ENCODE measurements around the gene ZBED1. TPM values are rescaled to one million over a fixed set of nuclear protein-coding genes. Genes with fewer than 3 reads are reported as not detected.
"Not testable (repeated sequence)": the region's sequence is repeated elsewhere in the genome, so short reads cannot be mapped to it uniquely, and the experiment has no call there.

Gene ZBED1
- total RNA-seq, 1 experiment from 2014 or later: 56.4 TPM

- in situ Hi-C loops (cut with HindIII; ENCODE audit: low pct_unique_long_range_greater_than_20kb, low sequenced_read_pairs): no loop called here
Observed at GRCh38 chrX:2464677-2465166, 36.1 kb downstream of the ZBED1 start.

GRCh38 chrX:2463973-2464676 lies 36.7 kb downstream of the ZBED1 start:
- no peak for DNase-seq (ENCODE audit: low read depth)
- in situ Hi-C loops (cut with HindIII; ENCODE audit: low pct_unique_long_range_greater_than_20kb, low sequenced_read_pairs): no loop called here

More at GRCh38 chrX:2464677-2465166, 36.1 kb downstream of the ZBED1 start:
- DNase-seq (ENCODE audit: low read depth): no peak

- in situ Hi-C loops (cut with HindIII; ENCODE audit: low pct_unique_long_range_greater_than_20kb, low sequenced_read_pairs); DNase-seq (ENCODE audit: low read depth): not testable (repeated sequence)
Observed at GRCh38 chrX:2463481-2463880, 37.3 kb downstream of the ZBED1 start.

- in situ Hi-C loops (cut with HindIII; ENCODE audit: low pct_unique_long_range_greater_than_20kb, low sequenced_read_pairs): no loop called here
- DNase-seq (ENCODE audit: low read depth): no peak
Observed at GRCh38 chrX:2462780-2463179, 38.0 kb downstream of the ZBED1 start.

- DNase-seq (ENCODE audit: low read depth): no peak
- in situ Hi-C loops (cut with HindIII; ENCODE audit: low pct_unique_long_range_greater_than_20kb, low sequenced_read_pairs): no loop called here
Observed at GRCh38 chrX:2462074-2462473, 38.7 kb downstream of the ZBED1 start.

- in situ Hi-C loops (cut with HindIII; ENCODE audit: low pct_unique_long_range_greater_than_20kb, low sequenced_read_pairs): no loop called here
- no peak for DNase-seq (ENCODE audit: low read depth)
Observed at GRCh38 chrX:2461711-2462016, 39.1 kb downstream of the ZBED1 start.

- DNase-seq (ENCODE audit: low read depth); in situ Hi-C loops (cut with HindIII; ENCODE audit: low pct_unique_long_range_greater_than_20kb, low sequenced_read_pairs): not testable (repeated sequence)
Observed at GRCh38 chrX:2460821-2461710, 39.7 kb downstream of the ZBED1 start.

GRCh38 chrX:2460048-2460447 lies 40.7 kb downstream of the ZBED1 start:
- DNase-seq (ENCODE audit: low read depth); in situ Hi-C loops (cut with HindIII; ENCODE audit: low pct_unique_long_range_greater_than_20kb, low sequenced_read_pairs): not testable (repeated sequence)

- DNase-seq (ENCODE audit: low read depth): no peak
- in situ Hi-C loops (cut with HindIII; ENCODE audit: low pct_unique_long_range_greater_than_20kb, low sequenced_read_pairs): no loop called here
Observed at GRCh38 chrX:2458309-2458708, 42.5 kb downstream of the ZBED1 start.

GRCh38 chrX:2457289-2458133 lies 43.3 kb downstream of the ZBED1 start:
- DNase-seq (ENCODE audit: low read depth): no peak
- in situ Hi-C loops (cut with HindIII; ENCODE audit: low pct_unique_long_range_greater_than_20kb, low sequenced_read_pairs): no loop called here

- in situ Hi-C loops (cut with HindIII; ENCODE audit: low pct_unique_long_range_greater_than_20kb, low sequenced_read_pairs); DNase-seq (ENCODE audit: low read depth): not testable (repeated sequence)
Observed at GRCh38 chrX:2456091-2456490, 44.7 kb downstream of the ZBED1 start.

- DNase-seq (ENCODE audit: low read depth); in situ Hi-C loops (cut with HindIII; ENCODE audit: low pct_unique_long_range_greater_than_20kb, low sequenced_read_pairs): not testable (repeated sequence)
Observed at GRCh38 chrX:2454620-2455019, 46.2 kb downstream of the ZBED1 start.

GRCh38 chrX:2452799-2453198 lies 48.0 kb downstream of the ZBED1 start:
- DNase-seq (ENCODE audit: low read depth): no peak
- in situ Hi-C loops (cut with HindIII; ENCODE audit: low pct_unique_long_range_greater_than_20kb, low sequenced_read_pairs): no loop called here

GRCh38 chrX:2452317-2452784 lies 48.4 kb downstream of the ZBED1 start:
- no peak for DNase-seq (ENCODE audit: low read depth)
- in situ Hi-C loops (cut with HindIII; ENCODE audit: low pct_unique_long_range_greater_than_20kb, low sequenced_read_pairs): no loop called here

- DNase-seq (ENCODE audit: low read depth): no peak
- in situ Hi-C loops (cut with HindIII; ENCODE audit: low pct_unique_long_range_greater_than_20kb, low sequenced_read_pairs): no loop called here
Observed at GRCh38 chrX:2451501-2452316, 49.1 kb downstream of the ZBED1 start.

GRCh38 chrX:2450681-2451080 lies 50.1 kb downstream of the ZBED1 start:
- in situ Hi-C loops (cut with HindIII; ENCODE audit: low pct_unique_long_range_greater_than_20kb, low sequenced_read_pairs): no loop called here

GRCh38 chrX:2449135-2449886 lies 51.5 kb downstream of the ZBED1 start:
- no peak for DNase-seq (ENCODE audit: low read depth)
- in situ Hi-C loops (cut with HindIII; ENCODE audit: low pct_unique_long_range_greater_than_20kb, low sequenced_read_pairs): no loop called here

More at GRCh38 chrX:2450681-2451080, 50.1 kb downstream of the ZBED1 start:
- DNase-seq (ENCODE audit: low read depth): no peak
